ENCODE data around the gene GTPBP4. TPM values are rescaled to one million over a fixed set of nuclear protein-coding genes. Genes with fewer than 3 reads are reported as not detected.
A peak's percentile ranks its signal among the peaks of the same experiment; 100 is the strongest.

The GTPBP4 gene
- polyA plus RNA-seq, 2 of the 4 experiments (the other 2 are of a cell fraction) = 67.8 to 104 TPM

GRCh38 chr10:994836-995558 is 6.8 kb downstream of the GTPBP4 start:
- WGBS (ENCODE audit: missing lambda C conversion rate) = 91% methylated on average over 6 of the region's 6 CpGs
- no peak for DNase-seq (ENCODE audit: low read depth in 1 of 2, low spot score in 1 of 2)
- Histone ChIP-seq H3K9me3 (no peaks in the 10 kb centered on the region), H3K27ac (no peak overlapping the region), H3K4me1 (peaks cover 7% of the 10 kb centered on the region; the same call in 2 of the 3 replicates), H3K4me2 (no peak overlapping the region), H3K4me3 (no peak overlapping the region)
- no peak for TF ChIP-seq CEBPB (IDR thresholded peaks at IDR 0.05)
- no peak for TF ChIP-seq HEYL (CRISPR knock-in tag; IDR thresholded peaks at IDR 0.05)
- TF ChIP-seq TP53 (CRISPR knock-in tag; IDR thresholded peaks at IDR 0.05) = no peak
- no peak for TF ChIP-seq CBX8 (IDR thresholded peaks at IDR 0.05)
- no peak for TF ChIP-seq ESRRA (IDR thresholded peaks at IDR 0.05; ENCODE audit: borderline replicate concordance, low read length)
- no peak for TF ChIP-seq FOSB (CRISPR knock-in tag; IDR thresholded peaks at IDR 0.05)
- TF ChIP-seq REST (IDR thresholded peaks at IDR 0.05) = no peak
- TF ChIP-seq JUNB (IDR thresholded peaks at IDR 0.05) = no peak
- ChIA-PET CTCF (interaction anchor here (1.0 kb wide), 1 partner anchor 206 kb away, joined by 3 read pairs; no protein-coding TSS in a partner anchor), POLR2A (interaction anchor here (1.0 kb wide), 1 partner anchor 9 kb away, joined by 3 read pairs; no protein-coding TSS in a partner anchor)
- FAIRE-seq = no peak
- peak in 1 of 2 experiments; percentile 14; a peak in 1 of 6 replicates for ATAC-seq

GRCh38 chr10:995559-995926 is 7.3 kb downstream of the GTPBP4 start:
- TF ChIP-seq FOSB (CRISPR knock-in tag; IDR thresholded peaks at IDR 0.05) = peak; percentile 39; the same call in 1 of the 2 replicates
- no peak for TF ChIP-seq CHD4 (IDR thresholded peaks at IDR 0.05; ENCODE audit: borderline replicate concordance)
- TF ChIP-seq RCOR1 (IDR thresholded peaks at IDR 0.05; ENCODE audit: low read depth, low read length) = no peak
- TF ChIP-seq NR3C1 (IDR thresholded peaks at IDR 0.05) = no peak
- TF ChIP-seq POLR2AphosphoS2 (conservative IDR thresholded peaks at IDR 0.05; ENCODE audit: low read length) = 0 out of 2 replicates have a peak, but pooled peaks have one; percentile 49
- TF ChIP-seq HOXB13 (CRISPR knock-in tag; IDR thresholded peaks at IDR 0.05; ENCODE audit: low read depth) = no peak
- no peak for TF ChIP-seq TP53 (CRISPR knock-in tag; IDR thresholded peaks at IDR 0.05)
- TF ChIP-seq BCL3 (IDR thresholded peaks at IDR 0.05) = no peak
- no peak for TF ChIP-seq POLR2A (IDR thresholded peaks at IDR 0.05; ENCODE audit: low read length)
- H3K4me2 ChIP-seq = no peak overlapping the region
- H3K27ac ChIP-seq = no peak overlapping the region
- H3K4me1 ChIP-seq = peaks cover 4% of the 10 kb centered on the region; the same call in 1 of the 3 replicates
- CTCF ChIA-PET = no interaction called here
- POLR2A ChIA-PET = interaction anchor here (1.0 kb wide), 1 partner anchor 9 kb away, joined by 3 read pairs; no protein-coding TSS in a partner anchor
- WGBS (ENCODE audit: missing lambda C conversion rate) = 94% methylated on average over 7 of the region's 7 CpGs
- ATAC-seq = peak; percentile 25 to 43; a peak in 4 of 6 replicates
- DNase-seq (ENCODE audit: low read depth in 1 of 2, low spot score in 1 of 2) = no peak
- FAIRE-seq = no peak
- no peaks in the 10 kb centered on the region for H3K9me3 ChIP-seq
- H3K4me3 ChIP-seq = no peak overlapping the region

- POLR2A ChIA-PET = no interaction called here
- Histone ChIP-seq H3K9me3 (no peaks in the 10 kb centered on the region), H3K4me1 (peaks cover under 1% of the 10 kb centered on the region; the same call in 1 of the 3 replicates), H3K27ac (no peak overlapping the region), H3K4me2 (no peak overlapping the region), H3K4me3 (no peak overlapping the region)
- DNase-seq (ENCODE audit: low read depth in 1 of 2, low spot score in 1 of 2) (no peak), ATAC-seq (no peak), FAIRE-seq (no peak)
- 94% methylated on average over 12 of the region's 12 CpGs for WGBS (ENCODE audit: missing lambda C conversion rate)
- CTCF ChIA-PET = no interaction called here
- TF ChIP-seq KDM5A (IDR thresholded peaks at IDR 0.05) (no peak), GATA3 (IDR thresholded peaks at IDR 0.05; ENCODE audit: borderline replicate concordance) (no peak), HMGXB4 (CRISPR knock-in tag; IDR thresholded peaks at IDR 0.05; ENCODE audit: borderline replicate concordance) (no peak), MAFK (IDR thresholded peaks at IDR 0.05; ENCODE audit: partially characterized antibody) (no peak), HDAC2 (IDR thresholded peaks at IDR 0.05) (no peak), HOXA7 (CRISPR knock-in tag; IDR thresholded peaks at IDR 0.05) (no peak), CBX2 (IDR thresholded peaks at IDR 0.05; ENCODE audit: borderline replicate concordance, low read depth) (no peak), MAX (IDR thresholded peaks at IDR 0.05) (no peak), HEYL (CRISPR knock-in tag; IDR thresholded peaks at IDR 0.05) (no peak), PHF8 (IDR thresholded peaks at IDR 0.05; ENCODE audit: borderline replicate concordance, low read depth) (no peak), MAZ (IDR thresholded peaks at IDR 0.05; ENCODE audit: borderline replicate concordance, low read depth, low read length) (no peak), NFE2L2 (conservative IDR thresholded peaks at IDR 0.05; ENCODE audit: low read length) (no peak), SREBF2 (IDR thresholded peaks at IDR 0.05) (no peak), E2F6 (IDR thresholded peaks at IDR 0.05; ENCODE audit: borderline replicate concordance, low read depth) (no peak), JUNB (IDR thresholded peaks at IDR 0.05) (no peak)
Measured at GRCh38 chr10:996031-996430, 7.8 kb downstream of the GTPBP4 start.
